Ovary (tissue), 3 donors: Measurements from ENCODE around the gene CPNE1.

Source experiments
- EP300 ChIP-seq: sonication (generic); formaldehyde crosslinking; IDR thresholded peaks from one replicate; pipeline ENCODE4 v1.6.1; 2017; ENCODE audit warnings: antibody characterized with exemption
- POLR2A ChIP-seq: fragments of 450-650 bp; IDR thresholded peaks from one replicate; pipeline ENCODE4 v1.6.1; 2017; ENCODE audit warnings: antibody characterized with exemption, mild to moderate bottlenecking, moderate library complexity
- TF ChIP-seq, protein P1 (sequence below), 3 donors: fragments of 450-650 bp in 2 of 3; fragments of 200-600 bp in 1 of 3; IDR thresholded peaks; one replicate each; pipeline versions ENCODE4 v1.5.1 to v1.8.0; 2016 to 2022; ENCODE audit warnings: antibody characterized with exemption in 3 of 3, mild to moderate bottlenecking in 1 of 3
- donor health status: DM: no; HTN: no; CAD: no.

GRCh38 chr20:35710039-35710438 is 45.3 kb upstream of the CPNE1 start:
- TF ChIP-seq POLR2A (no peak), EP300 (no peak)
- TF ChIP-seq, protein P1, sequence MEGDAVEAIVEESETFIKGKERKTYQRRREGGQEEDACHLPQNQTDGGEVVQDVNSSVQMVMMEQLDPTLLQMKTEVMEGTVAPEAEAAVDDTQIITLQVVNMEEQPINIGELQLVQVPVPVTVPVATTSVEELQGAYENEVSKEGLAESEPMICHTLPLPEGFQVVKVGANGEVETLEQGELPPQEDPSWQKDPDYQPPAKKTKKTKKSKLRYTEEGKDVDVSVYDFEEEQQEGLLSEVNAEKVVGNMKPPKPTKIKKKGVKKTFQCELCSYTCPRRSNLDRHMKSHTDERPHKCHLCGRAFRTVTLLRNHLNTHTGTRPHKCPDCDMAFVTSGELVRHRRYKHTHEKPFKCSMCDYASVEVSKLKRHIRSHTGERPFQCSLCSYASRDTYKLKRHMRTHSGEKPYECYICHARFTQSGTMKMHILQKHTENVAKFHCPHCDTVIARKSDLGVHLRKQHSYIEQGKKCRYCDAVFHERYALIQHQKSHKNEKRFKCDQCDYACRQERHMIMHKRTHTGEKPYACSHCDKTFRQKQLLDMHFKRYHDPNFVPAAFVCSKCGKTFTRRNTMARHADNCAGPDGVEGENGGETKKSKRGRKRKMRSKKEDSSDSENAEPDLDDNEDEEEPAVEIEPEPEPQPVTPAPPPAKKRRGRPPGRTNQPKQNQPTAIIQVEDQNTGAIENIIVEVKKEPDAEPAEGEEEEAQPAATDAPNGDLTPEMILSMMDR (IDR thresholded peaks at IDR 0.05) = no peak
